ENCODE results near the gene SLC9A3. TPM values are rescaled to one million over a fixed set of nuclear protein-coding genes. Genes with fewer than 3 reads are reported as not detected.

SLC9A3 gene
- total and polyA plus RNA-seq, 2 of the 13 experiments (the other 11 are each of a cell fraction or from before 2014, with no cell fraction given), result 1.5 to 1.8 TPM

DNA sequence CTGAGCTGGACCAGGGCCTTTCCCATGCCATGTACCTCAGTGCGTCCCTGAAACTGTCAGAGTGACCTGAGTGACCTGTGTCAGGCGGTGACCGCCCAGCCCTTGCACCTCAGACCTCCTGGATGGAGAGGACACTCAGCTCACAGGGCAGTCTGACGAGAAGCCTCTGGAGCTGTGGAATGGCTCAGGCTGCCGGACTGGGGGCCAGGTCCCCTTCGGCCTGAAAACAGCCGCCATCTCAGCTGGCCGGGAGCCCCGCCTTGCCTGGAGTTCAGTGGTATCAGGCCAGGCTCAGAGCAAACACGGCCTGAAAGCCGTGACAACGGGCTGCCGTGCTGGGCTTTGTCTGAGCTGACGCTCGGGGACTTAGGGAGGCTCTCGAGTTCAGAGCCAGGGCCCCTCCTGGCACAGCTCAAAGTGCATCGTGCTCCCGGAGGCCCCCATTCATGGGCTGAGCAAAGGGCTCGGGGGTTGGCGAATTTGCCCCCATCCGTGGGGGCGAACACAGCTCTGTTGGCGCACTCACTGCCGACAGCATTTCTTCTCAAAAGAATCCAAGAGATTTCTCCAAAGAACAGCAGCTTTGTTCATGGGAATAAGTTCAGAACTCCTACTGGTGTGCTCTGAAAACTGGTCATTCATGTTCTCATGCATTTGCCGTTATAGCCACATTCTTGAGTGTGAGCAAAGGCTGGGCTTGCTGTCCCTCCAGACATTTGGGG is 8.4 kb upstream of the SLC9A3 start (continued):
- TF ChIP-seq ZNF563 (CRISPR knock-in tag; IDR thresholded peaks at IDR 0.05) (no peak), ZNF235 (CRISPR knock-in tag; IDR thresholded peaks at IDR 0.05; ENCODE audit: borderline replicate concordance) (no peak), ONECUT2 (CRISPR knock-in tag; IDR thresholded peaks at IDR 0.05) (no peak), ATF7-NPFF (CRISPR knock-in tag; IDR thresholded peaks at IDR 0.05; ENCODE audit: low read depth) (no peak), ZNF550 (CRISPR knock-in tag; IDR thresholded peaks at IDR 0.05; ENCODE audit: borderline replicate concordance) (no peak), YY1 (IDR thresholded peaks at IDR 0.05; ENCODE audit: insufficient read depth, insufficient replicate concordance, low read depth, low read length) (peak; percentile 67), GABPA (IDR thresholded peaks at IDR 0.05; ENCODE audit: low read depth, low read length) (no peak), GABPA (CRISPR knock-in tag; IDR thresholded peaks at IDR 0.05; ENCODE audit: low read depth) (no peak), ZMYM2 (CRISPR knock-in tag; IDR thresholded peaks at IDR 0.05) (no peak; the same call in 1 of the 2 replicates), GATAD1 (CRISPR knock-in tag; IDR thresholded peaks at IDR 0.05) (no peak), U2AF1 (optimal IDR thresholded peaks at IDR 0.05; ENCODE audit: low read depth, low read length) (no peak), KLF6 (CRISPR knock-in tag; IDR thresholded peaks at IDR 0.05) (no peak), ZNF749 (CRISPR knock-in tag; IDR thresholded peaks at IDR 0.05; ENCODE audit: borderline replicate concordance) (no peak), GLI4 (CRISPR knock-in tag; IDR thresholded peaks at IDR 0.05; ENCODE audit: borderline replicate concordance) (no peak), NR2C2 (CRISPR knock-in tag; IDR thresholded peaks at IDR 0.05; ENCODE audit: borderline replicate concordance) (no peak), EP300 (IDR thresholded peaks at IDR 0.05; ENCODE audit: low read depth in 2 of 2, low read length in 2 of 2) (no peak), EP300 (CRISPR knock-in tag; IDR thresholded peaks at IDR 0.05; ENCODE audit: borderline replicate concordance) (no peak)
- TF ChIP-seq, protein P1, sequence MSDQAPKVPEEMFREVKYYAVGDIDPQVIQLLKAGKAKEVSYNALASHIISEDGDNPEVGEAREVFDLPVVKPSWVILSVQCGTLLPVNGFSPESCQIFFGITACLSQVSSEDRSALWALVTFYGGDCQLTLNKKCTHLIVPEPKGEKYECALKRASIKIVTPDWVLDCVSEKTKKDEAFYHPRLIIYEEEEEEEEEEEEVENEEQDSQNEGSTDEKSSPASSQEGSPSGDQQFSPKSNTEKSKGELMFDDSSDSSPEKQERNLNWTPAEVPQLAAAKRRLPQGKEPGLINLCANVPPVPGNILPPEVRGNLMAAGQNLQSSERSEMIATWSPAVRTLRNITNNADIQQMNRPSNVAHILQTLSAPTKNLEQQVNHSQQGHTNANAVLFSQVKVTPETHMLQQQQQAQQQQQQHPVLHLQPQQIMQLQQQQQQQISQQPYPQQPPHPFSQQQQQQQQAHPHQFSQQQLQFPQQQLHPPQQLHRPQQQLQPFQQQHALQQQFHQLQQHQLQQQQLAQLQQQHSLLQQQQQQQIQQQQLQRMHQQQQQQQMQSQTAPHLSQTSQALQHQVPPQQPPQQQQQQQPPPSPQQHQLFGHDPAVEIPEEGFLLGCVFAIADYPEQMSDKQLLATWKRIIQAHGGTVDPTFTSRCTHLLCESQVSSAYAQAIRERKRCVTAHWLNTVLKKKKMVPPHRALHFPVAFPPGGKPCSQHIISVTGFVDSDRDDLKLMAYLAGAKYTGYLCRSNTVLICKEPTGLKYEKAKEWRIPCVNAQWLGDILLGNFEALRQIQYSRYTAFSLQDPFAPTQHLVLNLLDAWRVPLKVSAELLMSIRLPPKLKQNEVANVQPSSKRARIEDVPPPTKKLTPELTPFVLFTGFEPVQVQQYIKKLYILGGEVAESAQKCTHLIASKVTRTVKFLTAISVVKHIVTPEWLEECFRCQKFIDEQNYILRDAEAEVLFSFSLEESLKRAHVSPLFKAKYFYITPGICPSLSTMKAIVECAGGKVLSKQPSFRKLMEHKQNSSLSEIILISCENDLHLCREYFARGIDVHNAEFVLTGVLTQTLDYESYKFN (CRISPR knock-in tag; conservative IDR thresholded peaks at IDR 0.05), result peak; percentile 73
- TF ChIP-seq, protein P2, sequence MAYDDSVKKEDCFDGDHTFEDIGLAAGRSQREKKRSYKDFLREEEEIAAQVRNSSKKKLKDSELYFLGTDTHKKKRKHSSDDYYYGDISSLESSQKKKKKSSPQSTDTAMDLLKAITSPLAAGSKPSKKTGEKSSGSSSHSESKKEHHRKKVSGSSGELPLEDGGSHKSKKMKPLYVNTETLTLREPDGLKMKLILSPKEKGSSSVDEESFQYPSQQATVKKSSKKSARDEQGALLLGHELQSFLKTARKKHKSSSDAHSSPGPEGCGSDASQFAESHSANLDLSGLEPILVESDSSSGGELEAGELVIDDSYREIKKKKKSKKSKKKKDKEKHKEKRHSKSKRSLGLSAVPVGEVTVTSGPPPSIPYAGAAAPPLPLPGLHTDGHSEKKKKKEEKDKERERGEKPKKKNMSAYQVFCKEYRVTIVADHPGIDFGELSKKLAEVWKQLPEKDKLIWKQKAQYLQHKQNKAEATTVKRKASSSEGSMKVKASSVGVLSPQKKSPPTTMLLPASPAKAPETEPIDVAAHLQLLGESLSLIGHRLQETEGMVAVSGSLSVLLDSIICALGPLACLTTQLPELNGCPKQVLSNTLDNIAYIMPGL (CRISPR knock-in tag; IDR thresholded peaks at IDR 0.05; ENCODE audit: borderline replicate concordance in 1 of 2, low read depth in 1 of 2), result no peak
- TF ChIP-seq, protein P3, sequence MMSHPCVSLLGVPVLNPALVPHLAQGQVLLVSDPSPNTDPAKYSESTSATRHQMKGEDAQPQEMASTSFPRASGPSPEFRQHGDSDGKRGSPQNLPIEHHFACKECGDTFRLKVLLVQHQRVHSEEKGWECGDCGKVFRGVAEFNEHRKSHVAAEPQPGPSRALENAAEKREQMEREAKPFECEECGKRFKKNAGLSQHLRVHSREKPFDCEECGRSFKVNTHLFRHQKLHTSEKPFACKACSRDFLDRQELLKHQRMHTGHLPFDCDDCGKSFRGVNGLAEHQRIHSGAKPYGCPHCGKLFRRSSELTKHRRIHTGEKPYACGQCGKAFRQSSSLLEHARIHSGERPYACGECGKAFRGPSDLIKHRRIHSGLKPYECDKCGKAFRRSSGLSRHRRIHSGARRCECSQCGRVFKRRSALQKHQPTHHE (CRISPR knock-in tag; IDR thresholded peaks at IDR 0.05; ENCODE audit: borderline replicate concordance), result no peak

All from HepG2 (cell line).